GM21360 (cell line): ENCODE measurements around the gene CAB39.
"Not testable (repeated sequence)": the region's sequence is repeated elsewhere in the genome, so short reads cannot be mapped to it uniquely, and the experiment has no call there.

Experiments
- ATAC-seq: cut with Tn5 transposase; IDR thresholded peaks from one replicate; pipeline ENCODE4 v1.9.1; 2021; ENCODE audit warnings: mild to moderate bottlenecking, moderate library complexity; ENCODE audit not compliant: unreplicated experiment

Gene CAB39

DNA sequence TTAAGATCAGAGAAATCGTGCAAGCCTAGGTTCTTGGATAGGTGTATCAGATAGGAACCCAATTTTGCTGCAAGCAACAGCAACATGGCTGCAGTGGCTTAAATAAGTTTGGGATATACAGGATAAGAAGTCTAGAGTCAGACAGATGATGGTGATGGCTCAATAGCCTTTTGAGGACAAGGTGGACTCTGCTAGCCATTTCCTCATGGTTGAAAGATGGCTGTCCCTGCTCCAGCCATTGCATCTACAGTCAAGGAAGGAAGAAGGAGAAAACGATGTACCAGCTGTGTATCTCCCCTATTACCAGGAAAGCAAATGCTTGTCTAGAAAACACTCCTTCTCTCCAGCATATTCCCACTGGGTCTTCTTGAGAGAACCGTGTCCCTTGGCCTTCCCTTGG is 30.1 kb upstream of the CAB39 start:
- ATAC-seq: no peak

GRCh38 chr2:230684270-230685168 is 28.1 kb upstream of the CAB39 start:
- ATAC-seq: no peak

- no peak for ATAC-seq
Measured at GRCh38 chr2:230685178-230685577, 27.5 kb upstream of the CAB39 start.

DNA sequence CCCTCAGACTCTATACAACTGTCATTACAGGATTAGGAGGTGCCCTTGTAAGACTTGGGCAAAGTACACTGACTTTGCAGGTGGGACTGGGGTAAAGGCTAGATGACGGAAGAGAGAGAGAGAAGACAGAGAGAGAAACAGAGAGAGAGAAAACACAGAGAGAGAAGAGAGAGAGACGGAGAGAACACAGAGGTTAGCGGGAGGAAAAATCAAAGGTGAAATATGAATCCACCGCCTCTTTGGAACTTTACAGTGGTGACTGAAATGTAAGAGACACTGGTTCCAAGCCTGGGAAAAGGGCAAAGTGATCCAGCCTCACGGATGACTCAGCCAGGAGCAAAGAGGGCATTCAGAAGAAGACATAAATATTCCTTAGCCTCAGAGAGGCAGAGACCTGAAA is 25.1 kb upstream of the CAB39 start:
- no peak for ATAC-seq

DNA sequence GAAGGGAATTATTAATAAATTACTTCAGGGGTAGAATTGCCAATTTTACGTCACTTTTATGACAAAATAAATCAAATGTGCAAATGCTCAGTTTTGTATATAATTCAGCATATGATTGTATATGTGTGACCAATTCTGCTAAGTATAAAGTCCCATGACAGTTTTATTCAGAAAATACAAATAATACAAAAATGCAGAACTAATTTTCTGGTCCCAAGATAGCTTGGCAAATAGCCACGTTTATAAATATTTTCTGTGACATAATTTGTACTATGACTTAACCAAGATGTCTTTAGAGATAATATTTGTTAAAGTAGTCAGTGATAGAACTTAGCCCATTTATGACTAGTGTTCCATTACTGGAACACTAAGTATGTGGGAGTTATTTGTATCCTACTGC is 24.2 kb upstream of the CAB39 start:
- ATAC-seq: no peak

- ATAC-seq: no peak
Measured at GRCh38 chr2:230690439-230690838, 22.2 kb upstream of the CAB39 start.

DNA sequence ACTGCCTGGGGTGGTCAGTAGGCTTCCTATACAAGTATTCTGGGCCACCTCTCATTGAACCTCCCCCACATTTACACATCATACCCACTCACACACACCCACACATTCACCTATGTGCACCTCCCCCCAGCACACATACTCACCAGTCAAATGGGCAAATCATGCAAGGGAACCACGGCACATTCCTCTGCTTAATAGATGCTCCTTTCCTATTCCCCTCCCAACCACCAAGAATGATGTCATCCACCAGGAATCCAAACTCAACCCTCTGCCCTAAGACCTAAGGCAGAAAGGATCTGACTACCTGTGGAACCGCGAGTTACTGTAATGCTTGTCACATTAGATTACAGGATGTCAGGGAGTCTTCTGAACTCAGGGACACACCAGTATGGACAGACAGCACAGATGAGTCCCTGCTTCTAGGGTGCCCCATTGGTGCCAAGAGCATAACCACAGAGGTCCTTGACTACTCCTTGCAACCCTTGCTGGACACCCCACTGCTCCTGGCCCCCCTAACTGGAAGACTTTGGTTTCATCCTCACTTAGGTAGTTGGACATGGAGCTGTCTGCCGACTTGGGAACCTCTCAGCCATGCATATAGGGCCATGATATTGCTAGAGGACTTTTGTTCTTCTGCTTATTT is 21.5 kb upstream of the CAB39 start:
- no peak for ATAC-seq

- no peak for ATAC-seq
Measured at GRCh38 chr2:230692760-230693159, 19.9 kb upstream of the CAB39 start.

DNA sequence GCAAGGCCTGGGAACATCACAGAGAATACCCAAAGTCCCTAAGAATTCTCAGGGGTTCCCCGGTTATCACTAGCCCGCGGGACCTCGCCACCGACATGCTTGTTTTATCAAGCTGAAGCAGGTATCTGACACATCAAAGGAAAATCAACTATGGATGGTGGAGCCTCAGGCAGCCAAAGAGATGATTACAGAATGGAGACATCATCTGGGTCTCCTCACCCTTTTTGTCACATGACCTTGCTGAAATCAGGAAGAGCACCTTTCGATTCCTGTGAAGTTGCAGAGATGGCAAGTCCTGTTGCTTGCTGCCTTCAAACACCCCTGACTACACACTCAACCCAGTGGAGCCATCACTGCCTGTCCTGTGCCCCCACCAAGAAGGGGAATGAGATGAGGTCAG is 19.2 kb upstream of the CAB39 start:
- no peak for ATAC-seq

DNA sequence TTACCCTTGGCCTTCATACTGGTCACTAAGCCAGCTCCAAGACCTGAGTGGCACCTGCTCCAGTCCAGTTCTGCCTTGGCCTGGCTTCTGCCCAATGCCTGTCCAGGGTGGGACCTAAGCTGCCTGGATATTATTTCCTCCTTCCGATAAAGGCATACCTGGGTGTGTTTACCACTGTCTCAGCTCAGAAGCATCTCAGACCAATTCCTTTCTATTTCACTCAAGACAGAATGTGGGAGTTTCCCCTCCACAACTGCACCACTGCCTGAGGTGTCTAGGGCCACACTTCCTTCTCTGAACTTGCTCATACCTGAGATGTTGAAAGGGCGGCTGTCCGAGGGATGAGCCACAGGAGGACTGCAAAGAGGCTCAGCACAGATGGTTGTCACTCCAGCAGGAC is 18.4 kb upstream of the CAB39 start:
- peak; percentile 64 for ATAC-seq

GRCh38 chr2:230695551-230695950 is 17.1 kb upstream of the CAB39 start:
- no peak for ATAC-seq

- ATAC-seq: no peak
Measured at GRCh38 chr2:230696670-230697069, 16.0 kb upstream of the CAB39 start.

- no peak for ATAC-seq
Measured at GRCh38 chr2:230697676-230698075, 15.0 kb upstream of the CAB39 start.

- ATAC-seq: not testable (repeated sequence)
Measured at GRCh38 chr2:230698753-230699152, 13.9 kb upstream of the CAB39 start.

DNA sequence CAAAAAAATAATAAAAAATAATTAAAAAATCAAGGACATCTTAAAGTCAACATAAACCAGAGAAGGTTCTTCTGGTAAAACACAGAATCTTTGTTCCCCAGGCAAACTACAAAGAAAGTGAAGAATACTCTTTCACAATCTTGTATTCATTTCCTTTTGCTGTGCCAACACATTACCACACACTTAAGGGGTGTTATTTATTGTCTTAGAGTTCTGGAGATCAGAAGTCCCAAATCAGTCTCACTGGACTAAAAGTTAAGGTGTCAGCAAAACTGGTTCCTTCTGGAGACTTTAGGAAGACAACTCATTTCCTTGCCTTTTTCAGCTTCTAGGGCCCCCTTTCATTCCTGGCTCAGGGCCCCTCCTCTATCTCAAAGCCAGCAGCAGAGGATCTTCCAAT is 12.2 kb upstream of the CAB39 start:
- ATAC-seq: no peak

DNA sequence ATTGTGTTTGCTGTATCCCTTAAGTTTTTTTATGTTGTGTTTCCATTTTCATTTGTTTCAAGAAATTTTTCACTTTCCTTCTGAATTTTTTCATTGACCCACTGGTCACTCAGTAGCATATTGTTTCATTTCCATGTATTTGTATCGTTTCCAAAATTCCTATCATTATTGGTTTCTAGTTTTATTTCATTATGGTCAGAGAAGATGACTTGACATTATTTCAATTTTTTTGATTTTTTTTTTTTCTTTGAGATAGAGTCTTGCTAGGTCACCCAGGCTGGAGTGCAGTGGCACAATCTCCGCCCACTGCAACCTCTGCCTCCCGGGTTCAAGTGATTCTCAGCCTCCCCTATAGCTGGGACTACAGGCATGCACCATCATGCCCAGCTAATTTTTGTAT is 11.3 kb upstream of the CAB39 start:
- ATAC-seq: no peak

DNA sequence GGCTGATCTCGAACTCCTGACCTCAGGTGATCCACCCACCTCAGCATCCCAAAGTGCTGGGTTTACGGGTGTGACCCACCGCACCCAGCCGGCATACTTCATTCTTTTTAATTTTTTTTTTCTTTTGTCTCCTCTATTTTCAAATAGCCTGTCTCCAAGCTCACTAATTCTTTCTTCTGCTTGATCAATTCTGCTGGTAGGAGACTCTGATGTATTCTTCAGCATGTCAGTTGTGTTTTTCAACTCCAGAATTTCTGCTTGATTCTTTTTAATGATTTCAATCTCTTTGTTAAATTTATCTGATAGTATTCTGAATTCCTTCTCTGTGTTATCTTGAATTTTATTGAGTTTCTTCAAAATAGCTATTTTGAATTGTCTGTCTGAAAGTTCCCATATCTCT is 10.2 kb upstream of the CAB39 start:
- ATAC-seq: not testable (repeated sequence)

GRCh38 chr2:230703514-230703913 is 9.1 kb upstream of the CAB39 start:
- ATAC-seq: no peak

- ATAC-seq: no peak
Measured at GRCh38 chr2:230706053-230706521, 6.6 kb upstream of the CAB39 start.

DNA sequence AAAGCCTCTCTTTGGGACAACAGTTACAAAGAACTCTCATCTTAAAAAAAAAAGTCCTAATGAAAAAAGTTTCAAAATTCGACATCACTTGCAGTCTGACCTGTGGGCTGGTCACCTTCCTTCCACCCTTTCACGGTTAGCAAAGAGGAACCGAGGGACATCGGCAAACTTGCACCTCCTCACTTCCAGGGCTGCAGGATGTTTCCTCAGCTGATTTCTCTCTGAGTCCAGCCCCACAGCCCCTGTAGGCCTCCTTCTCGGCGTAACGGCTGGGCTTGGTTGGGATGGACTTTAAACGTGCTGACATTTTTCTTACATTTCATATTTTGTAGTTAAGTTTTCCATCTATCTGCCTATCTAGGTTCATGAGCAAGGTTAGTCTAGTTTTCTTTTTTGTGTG is 5.7 kb upstream of the CAB39 start:
- ATAC-seq: no peak

DNA sequence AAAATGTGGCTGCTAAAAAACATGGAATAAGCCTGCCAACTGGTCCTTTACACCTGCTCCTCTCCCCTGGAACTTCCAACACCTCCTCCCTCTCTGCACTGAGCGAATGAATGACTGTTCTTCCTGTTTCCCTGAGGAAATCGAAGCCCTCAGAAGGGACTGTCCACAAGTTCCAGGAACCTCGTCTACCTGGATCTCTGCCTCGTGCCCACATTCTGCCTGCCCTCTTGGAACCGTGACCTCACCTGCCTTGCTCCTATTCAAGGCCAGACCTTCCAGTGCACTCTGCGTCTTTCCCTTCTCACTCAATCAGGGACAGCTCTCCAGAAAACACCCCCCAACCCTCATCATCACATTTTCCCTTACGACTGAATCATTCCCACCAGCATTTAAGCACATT is 4.4 kb upstream of the CAB39 start:
- no peak for ATAC-seq

DNA sequence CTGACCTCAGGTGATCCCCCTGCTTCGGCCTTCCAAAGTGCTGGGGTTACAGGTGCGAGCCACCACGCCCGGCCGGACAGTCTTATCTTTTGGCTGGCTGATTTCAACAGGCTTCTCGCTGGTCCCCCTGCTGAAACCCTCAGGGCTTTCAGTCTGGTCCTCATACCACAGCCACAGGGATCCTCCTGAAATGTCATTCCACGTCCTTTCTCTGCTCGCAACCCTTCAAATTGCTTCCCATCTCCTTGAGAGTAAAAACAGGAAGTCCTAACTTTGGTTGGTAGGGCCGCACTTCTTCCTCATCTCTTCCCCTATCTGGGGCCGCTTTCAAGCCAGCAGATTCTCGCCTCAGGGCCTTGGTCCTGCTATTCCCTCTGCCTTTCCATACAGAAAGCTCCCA is 1.4 kb upstream of the CAB39 start:
- ATAC-seq: no peak
